HG03457 (cell line): ENCODE results near the gene OR7A10.

Experiments used
- ATAC-seq: cut with Tn5 transposase; IDR thresholded peaks from one replicate; pipeline ENCODE4 v1.9.1; 2021; ENCODE audit warnings: moderate number of reproducible peaks; ENCODE audit not compliant: unreplicated experiment

OR7A10 gene

DNA sequence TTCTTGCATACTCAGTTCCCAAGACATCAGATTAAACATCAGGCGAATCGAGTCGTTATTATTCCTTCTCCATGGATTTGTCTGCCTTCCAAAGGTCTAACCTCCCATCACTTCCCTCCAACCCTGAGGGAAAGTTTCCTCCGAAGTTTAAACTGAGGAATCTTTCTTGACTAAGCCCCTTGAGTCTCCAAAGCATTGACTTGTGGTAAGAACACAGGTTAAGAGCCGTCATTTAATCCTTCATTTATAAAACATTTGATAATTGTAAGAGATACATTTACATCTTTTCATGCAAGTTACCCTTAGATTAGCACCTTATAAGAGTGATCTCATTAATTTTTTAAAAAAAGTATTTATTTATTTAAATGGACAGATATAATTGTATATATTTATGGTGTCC, at the start of gene OR7A10:
TSS of gene OR7A10 (minus strand) at position 101 of the 400 bp plus-strand sequence. CDS start 7,045 bp downstream, outside the sequence.
- ATAC-seq: no peak

DNA sequence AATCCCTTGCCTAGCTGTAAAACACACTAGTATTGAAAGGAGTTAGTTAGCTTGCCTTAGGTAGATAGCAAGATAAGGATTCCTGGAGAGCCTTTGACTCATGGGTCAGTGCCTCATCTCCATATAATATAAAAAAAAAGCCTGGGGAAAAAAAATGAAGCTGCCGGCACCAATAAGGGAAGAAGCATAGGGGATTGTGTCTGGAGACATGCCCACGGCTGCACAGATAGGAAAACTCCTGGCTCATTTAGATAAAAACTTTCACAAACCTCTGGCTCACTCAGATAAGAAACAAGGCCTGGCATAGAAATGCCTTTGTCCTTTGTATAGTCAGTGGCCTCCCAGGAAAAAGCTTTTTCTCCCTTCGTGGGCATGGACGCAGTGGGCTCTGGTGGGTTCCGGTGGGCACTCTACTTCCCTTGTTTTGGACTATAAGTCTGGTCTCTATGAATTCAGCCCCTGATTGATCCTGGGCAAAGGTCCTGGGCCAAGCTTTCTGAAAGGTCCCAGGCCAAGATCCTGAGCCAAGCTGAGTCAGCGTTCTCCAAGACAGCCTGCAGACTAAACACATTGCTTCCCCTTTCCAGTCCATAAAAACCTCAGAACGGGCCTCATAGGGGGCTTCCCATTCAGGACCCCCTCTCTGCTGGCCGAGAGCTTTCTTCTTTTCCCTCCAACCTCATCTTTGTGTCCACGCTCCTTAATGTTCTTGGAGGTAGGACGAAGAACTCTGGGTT, 42.1 kb upstream of the OR7A10 start:
- ATAC-seq: no peak

DNA sequence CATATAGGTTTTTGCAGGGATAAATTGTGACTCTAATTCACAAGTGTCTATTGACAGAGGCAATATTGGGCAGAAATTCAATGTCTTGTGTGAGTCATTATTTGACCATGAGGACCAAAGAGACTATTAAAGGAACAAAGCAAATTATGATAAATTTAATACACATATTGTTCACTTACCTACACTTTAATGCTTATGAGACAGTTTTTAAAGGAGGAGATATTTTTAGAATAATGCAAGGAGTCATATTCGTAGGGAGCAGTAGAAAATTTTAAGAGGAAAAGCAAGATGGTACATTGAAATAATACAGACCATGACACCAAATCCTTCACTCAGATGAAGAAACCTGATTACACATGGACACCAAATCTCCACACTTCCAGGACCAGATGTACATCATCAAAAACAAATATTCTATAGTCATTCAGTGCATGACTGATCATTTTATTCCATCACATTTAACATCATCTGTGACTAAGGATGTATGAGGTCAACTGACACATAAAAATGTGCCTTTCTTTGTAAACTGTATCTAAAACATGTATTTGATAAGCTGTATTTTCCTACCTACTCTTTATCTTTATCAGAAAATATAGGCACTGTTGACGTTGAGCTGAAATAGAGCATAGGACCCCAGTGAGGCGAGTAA, 41.4 kb upstream of the OR7A10 start:
- ATAC-seq: no peak

DNA sequence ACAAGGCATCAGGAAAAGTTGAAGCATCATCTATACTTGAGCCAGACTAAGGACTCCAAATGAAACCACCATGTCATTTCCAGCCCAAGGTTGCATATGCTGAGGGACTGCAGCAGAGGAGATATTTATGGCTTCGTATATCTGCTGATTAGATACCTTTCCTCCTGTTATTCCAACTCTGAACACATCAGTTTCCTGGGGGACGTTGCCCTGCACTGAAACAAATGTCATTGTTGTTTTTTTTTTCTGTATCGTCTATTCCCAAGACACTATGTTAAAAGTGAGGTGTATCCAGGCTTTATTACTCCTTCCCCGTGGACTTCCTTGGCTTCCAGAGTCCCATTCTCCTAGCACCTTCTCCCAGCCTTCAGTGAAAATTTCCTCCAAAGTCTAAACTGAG, 37.3 kb upstream of the OR7A10 start, which contains the start of gene OR7A17:
TSS of gene OR7A17 (minus strand) at position 101 of the 400 bp plus-strand sequence. CDS start 4,777 bp downstream, outside the sequence.
- ATAC-seq: no peak

- no peak for ATAC-seq
Measured at GRCh38 chr19:14871619-14872230, 23.0 kb upstream of the OR7A10 start.

DNA sequence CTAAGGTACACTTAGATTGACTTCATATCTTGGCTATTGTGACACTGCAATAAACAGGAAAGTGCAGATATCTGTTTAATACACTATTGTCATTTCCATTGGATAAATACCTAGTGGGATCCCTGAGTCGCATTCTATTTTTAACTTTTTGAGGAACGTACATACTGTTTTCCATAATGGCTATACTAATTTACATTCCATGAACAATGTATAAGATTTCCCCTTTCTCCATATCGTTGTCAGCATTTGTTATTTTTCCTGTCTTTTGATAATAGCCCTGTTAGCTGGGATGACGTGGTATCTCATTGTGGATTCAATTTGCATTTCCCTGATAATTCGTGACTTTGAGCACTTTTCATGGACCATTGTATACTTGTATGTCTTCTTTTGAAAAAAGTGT, 19.8 kb upstream of the OR7A10 start:
- ATAC-seq: no peak

DNA sequence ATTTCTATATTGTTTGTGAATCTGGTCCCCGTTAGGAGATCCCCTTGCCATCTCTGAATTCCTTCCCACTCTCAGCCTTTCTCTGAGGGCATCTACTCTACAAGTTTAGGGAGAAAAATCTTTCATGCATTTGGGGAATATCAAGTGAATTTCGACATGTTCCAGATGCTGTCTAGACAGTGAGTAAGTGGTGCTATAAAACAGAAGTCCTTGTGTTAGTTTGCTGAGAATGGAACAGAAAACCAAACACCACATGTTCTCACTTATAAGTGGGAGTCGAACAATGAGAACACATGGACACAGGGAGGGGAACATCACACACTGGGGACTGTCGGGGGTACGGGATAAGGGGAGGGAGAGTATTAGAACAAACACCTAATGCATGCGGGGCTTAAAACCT, 5.1 kb downstream of the OR7A10 start:
- ATAC-seq: no peak

- no peak for ATAC-seq
Measured at GRCh38 chr19:14843169-14843568, 5.6 kb downstream of the OR7A10 start.

DNA sequence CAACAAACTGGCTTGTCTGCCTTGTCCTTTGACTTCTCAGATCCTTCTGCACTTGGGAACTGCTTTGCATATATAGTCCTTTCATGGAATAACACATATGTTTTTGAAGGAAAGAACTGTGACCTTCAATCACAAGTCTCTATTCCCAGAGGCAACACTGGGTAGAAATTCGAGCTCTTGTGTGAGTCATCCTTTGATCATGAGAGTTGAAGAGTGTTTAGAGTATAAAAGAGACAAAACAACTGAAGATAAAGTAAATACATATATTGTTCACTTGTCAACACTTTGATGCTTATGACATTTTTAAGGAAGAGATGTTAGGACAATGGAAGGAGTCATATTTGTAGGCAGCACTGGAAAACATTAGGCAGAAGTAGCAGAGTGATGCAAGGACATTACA, 8.5 kb downstream of the OR7A10 start:
- ATAC-seq: no peak

- ATAC-seq: no peak
Measured at GRCh38 chr19:14837391-14837790, 11.3 kb downstream of the OR7A10 start.

DNA sequence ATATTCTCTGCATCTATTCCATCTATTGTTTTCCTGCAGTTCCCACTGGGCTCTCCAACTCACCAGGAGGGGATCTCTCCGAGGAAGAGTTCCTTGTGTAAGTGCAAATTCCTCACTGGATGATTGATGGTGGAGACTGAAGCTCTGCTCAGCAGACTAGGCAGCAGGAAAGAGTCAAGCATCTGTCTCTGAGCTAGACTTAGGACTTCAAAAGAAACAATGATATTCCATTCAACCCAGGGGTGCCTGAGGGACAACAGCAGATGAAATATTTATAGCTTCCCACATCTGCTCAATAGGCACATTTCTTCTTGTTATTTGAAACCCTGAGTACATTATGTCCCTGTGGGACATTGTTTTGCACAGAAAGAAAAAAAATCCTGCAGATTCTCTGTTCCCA, 13.7 kb downstream of the OR7A10 start, which contains the start of the genes OR7A5 and OR7C1:
TSS of gene OR7A5 (minus strand) at position 175 of the 400 bp plus-strand sequence. CDS start 6,944 bp downstream, outside the sequence.
TSS of gene OR7C1 (minus strand) at position 175 of the 400 bp plus-strand sequence. CDS start 35,049 bp downstream, outside the sequence.
- ATAC-seq: no peak

- ATAC-seq: no peak
Measured at GRCh38 chr19:14830702-14831101, 18.0 kb downstream of the OR7A10 start.

DNA sequence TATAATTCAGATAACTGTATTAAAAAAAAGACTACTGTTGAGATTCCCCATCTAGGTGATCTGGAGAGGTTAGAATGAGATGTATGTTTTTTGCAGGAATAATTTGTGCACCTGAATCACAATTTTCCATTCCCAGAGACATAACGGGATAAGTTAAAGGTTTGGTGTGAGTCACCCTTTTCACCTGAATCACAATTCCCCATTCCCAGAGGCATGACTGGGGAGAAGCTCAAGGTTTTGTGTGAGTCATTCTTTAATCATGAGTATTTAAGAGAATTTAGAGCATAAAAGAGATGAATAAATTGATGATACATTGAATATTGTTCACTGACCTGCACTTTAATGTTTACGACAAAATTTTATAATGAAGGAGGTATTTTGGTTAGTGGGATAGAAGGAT, 22.7 kb downstream of the OR7A10 start:
- ATAC-seq: no peak

DNA sequence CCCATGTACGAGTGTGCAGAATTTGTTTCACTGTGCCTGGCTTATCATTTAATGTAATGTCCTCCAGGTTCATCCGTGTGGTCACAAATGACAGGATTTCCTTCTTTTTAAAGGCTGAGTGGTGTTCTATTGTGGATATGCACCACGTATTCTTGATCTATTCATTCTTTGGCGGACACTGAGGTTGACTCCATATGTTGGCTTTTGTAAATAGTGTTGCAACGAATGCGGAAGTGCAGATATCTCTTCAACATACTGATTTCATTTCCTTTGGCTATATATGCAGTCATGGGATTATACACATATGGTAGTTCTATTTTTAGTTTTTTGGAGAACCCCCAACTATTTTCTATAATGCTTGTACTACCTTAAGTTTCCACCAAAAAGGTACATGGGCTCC, 26.8 kb downstream of the OR7A10 start:
- no peak for ATAC-seq

DNA sequence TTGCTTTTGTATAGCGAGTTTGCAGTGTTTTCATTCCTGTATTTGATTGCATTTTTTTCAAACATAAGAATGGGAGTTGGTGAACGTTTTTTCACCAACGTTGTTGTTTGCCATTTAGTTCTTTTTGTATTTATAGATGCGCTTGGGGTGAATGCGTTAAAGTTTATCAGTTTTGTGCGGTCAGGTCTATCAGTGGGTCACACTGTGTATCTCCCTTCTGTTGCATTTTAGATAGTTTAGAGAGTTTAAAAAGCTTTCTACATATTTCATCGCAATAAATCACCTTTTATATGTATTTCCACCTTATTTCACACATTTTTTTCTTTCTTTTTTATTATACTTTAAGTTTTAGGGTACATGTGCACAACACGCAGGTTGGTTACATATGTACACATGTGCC, 30.1 kb downstream of the OR7A10 start:
- ATAC-seq: no peak

- ATAC-seq: no peak
Measured at GRCh38 chr19:14817052-14817451, 31.7 kb downstream of the OR7A10 start.

DNA sequence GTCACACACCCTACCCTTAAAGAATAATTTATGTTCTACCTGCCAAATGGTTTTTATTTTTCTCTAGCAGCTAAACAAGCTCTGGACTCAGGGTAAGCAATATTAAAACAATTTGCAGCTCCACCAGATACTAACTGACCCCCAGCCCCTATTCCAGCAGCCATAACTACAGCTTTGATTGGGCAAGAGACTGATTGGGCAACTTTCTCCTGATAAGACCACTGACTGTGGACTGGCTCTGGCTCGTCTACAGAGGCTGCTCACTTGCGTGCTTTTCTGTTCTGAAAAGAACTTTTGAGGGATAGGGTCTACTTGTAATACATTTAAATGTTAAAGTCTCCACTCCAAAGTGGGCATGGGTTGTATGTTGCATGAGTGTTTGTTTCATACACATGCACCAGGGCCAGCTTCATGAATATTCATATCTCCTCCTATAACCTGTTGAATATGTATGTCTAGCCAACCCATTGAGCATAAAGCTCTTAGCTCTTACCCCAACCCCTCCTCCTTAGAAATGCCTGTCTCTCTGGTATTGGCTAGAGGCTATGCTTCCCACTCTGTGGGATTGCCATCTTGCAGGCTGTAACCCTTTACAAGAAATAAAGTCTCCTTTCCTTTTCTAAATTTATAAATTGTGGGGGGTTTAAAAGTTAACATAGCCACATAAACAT, 33.6 kb downstream of the OR7A10 start:
- no peak for ATAC-seq

GRCh38 chr19:14809272-14810057, 39.3 kb downstream of the OR7A10 start:
- no peak for ATAC-seq

DNA sequence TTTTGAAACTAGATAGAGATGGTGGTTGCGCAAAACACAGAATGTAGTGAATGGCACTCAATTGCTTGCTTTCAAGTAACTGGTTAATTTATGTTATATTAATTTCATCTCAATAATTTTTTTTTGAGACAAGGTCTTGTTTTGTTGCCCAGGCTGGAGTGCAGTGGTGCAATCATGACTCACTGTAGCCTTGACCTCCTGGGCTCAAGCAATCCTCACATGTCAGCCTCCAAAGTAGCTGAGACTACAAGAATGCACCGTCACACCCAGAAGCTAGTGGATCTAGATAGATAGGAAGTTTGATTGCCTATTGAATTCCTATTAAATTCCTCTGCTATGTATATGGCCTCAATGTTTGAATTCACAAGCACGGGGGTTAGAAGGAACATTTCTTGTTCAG, 44.0 kb downstream of the OR7A10 start:
- ATAC-seq: no peak

DNA sequence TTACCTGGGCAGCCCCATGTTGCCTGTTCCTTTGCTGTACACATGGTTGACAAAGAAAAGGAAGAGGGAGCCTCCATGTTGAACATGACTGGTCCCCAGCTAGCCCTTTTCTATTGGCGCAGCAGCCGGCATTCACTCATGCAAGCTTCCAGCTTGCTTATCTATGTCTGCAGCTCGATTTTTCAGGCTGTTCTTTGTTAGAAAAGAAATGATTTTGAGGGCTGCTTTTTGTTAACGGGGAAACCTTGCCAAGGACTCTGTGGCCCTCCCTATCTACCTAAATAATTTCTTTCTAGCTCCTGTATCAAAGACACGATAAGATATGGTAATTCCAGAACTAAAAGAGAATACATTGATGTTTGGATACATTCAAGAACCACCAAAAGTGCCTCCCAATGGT, 50.0 kb downstream of the OR7A10 start:
- ATAC-seq: no peak
